ENCODE measurements around the gene OR2Z1.

The OR2Z1 gene

GRCh38 chr19:8688930-8689329 is 32.5 kb upstream of the OR2Z1 start:
- no peak for TF ChIP-seq GABPA (IDR thresholded peaks at IDR 0.05; ENCODE audit: low read depth)
- TF ChIP-seq CTCF (IDR thresholded peaks at IDR 0.05; ENCODE audit: insufficient read depth, low read length) = no peak
- TF ChIP-seq POLR2AphosphoS5 (IDR thresholded peaks at IDR 0.05; ENCODE audit: low read depth) = no peak
- TF ChIP-seq SPI1 (IDR thresholded peaks at IDR 0.05; ENCODE audit: borderline replicate concordance, low read depth) = no peak
- no peak for TF ChIP-seq REST (IDR thresholded peaks at IDR 0.05; ENCODE audit: insufficient replicate concordance, low read depth)
- Histone ChIP-seq H3K27me3 (ENCODE audit: insufficient read depth, poor library complexity, severe bottlenecking) (no peaks in the 10 kb centered on the region), H3K27ac (replicated peaks) (no peak overlapping the region), H3K4me3 (replicated peaks; ENCODE audit: insufficient read depth, low read length) (no peak overlapping the region)
- DNase-seq (ENCODE audit: low read depth in 1 of 2, low spot score in 1 of 2) = no peak

GRCh38 chr19:8690753-8691539 is 30.5 kb upstream of the OR2Z1 start:
- Histone ChIP-seq H3K4me3 (replicated peaks; ENCODE audit: insufficient read depth, low read length) (no peak overlapping the region), H3K27ac (replicated peaks) (no peak overlapping the region), H3K27me3 (ENCODE audit: insufficient read depth, poor library complexity, severe bottlenecking) (no peaks in the 10 kb centered on the region)
- TF ChIP-seq CTCF (IDR thresholded peaks at IDR 0.05; ENCODE audit: insufficient read depth, low read length) (no peak), SPI1 (IDR thresholded peaks at IDR 0.05; ENCODE audit: borderline replicate concordance, low read depth) (no peak)
- DNase-seq (ENCODE audit: low read depth in 1 of 2, low spot score in 1 of 2) = no peak

GRCh38 chr19:8695501-8695900 is 25.9 kb upstream of the OR2Z1 start:
- H3K4me3 ChIP-seq (replicated peaks; ENCODE audit: insufficient read depth, low read length) = no peak overlapping the region
- no peak for DNase-seq (ENCODE audit: low read depth in 1 of 2, low spot score in 1 of 2)
- TF ChIP-seq CTCF (IDR thresholded peaks at IDR 0.05; ENCODE audit: insufficient read depth, low read length) (no peak), GABPA (IDR thresholded peaks at IDR 0.05; ENCODE audit: low read depth) (no peak), REST (IDR thresholded peaks at IDR 0.05; ENCODE audit: insufficient replicate concordance, low read depth) (no peak)
- H3K27ac ChIP-seq (replicated peaks) = no peak overlapping the region
- H3K27me3 ChIP-seq (ENCODE audit: insufficient read depth, poor library complexity, severe bottlenecking) = no peaks in the 10 kb centered on the region

GRCh38 chr19:8695911-8696310 is 25.5 kb upstream of the OR2Z1 start:
- no peak overlapping the region for H3K4me3 ChIP-seq (replicated peaks; ENCODE audit: insufficient read depth, low read length)
- H3K27me3 ChIP-seq (ENCODE audit: insufficient read depth, poor library complexity, severe bottlenecking) = no peaks in the 10 kb centered on the region
- no peak overlapping the region for H3K27ac ChIP-seq (replicated peaks)
- no peak for TF ChIP-seq GABPA (IDR thresholded peaks at IDR 0.05; ENCODE audit: low read depth)
- TF ChIP-seq SPI1 (IDR thresholded peaks at IDR 0.05; ENCODE audit: borderline replicate concordance, low read depth) = no peak
- no peak for TF ChIP-seq REST (IDR thresholded peaks at IDR 0.05; ENCODE audit: insufficient replicate concordance, low read depth)
- TF ChIP-seq CTCF (IDR thresholded peaks at IDR 0.05; ENCODE audit: insufficient read depth, low read length) = no peak
- no peak for TF ChIP-seq POLR2AphosphoS5 (IDR thresholded peaks at IDR 0.05; ENCODE audit: low read depth)
- no peak for DNase-seq (ENCODE audit: low read depth in 1 of 2, low spot score in 1 of 2)

All from HL-60 (cell line).